ENCODE results near the gene TTC7B. TPM values are rescaled to one million over a fixed set of nuclear protein-coding genes. Genes with fewer than 3 reads are reported as not detected.

Gene TTC7B
- total RNA-seq, 1 experiment from 2014 or later, result 24.2 TPM

DNA sequence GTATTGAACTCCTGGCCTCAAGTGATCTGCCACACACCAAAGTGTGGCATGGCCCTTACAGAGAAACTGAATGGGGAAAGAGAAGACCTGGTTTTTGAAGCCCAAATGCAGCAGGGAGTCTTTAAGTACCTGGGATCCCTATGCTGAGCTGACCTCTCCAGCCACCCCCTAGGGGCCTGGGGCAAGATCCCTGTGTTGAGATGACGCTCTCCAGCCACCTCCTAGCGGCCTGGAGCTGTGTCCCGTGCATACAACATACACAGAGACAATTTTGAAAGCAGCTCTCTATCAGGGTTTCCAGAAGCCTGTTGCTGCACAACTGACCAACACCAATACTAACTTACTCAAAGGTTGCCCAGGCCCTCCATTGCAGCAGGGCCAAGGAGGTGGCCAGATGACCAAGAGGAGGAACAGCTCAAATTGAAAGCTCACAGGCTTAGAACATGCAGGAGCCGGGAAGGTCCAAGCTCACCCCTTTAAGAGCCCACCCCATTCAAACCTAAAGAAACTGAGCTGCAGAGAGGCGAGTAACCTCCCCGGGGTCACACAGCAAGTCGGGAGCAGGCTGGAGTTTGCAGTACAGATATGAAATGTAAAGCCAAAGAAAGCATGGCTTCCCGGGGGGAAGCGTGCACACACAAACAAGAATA, 31.5 kb downstream of the TTC7B start:
- Histone ChIP-seq H3K4me3 (no peak overlapping the region), H3K4me1 (replicated peaks) (no peaks in the 10 kb centered on the region), H3K27ac (no peak overlapping the region), H3K27me3 (replicated peaks) (no peaks in the 10 kb centered on the region), H3K36me3 (0 out of 2 replicates have a peak, but pooled peaks cover 2% of the 10 kb centered on the region), H3K9me3 (replicated peaks) (no peaks in the 10 kb centered on the region)
- no peak for DNase-seq (ENCODE audit: low read depth in 1 of 2, low spot score in 2 of 2)

DNA sequence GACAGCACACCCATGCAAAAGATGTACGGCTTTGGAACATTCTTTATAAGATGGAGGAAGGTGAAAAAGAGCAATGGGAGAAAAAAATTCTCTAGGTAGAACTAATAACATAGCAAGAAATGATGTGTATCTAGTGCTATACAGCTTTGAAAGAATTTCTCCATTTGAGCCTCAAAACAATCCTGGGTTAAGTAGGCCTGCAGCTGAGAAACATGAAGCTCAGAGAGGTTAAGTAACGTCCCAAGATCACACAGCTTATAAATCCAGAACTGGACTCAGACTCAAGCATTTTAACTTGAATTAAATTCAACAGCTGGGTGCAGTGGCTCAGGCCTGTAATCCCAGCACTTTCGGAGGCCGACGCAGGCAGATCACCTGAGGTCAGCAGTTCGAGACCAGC, 32.9 kb downstream of the TTC7B start:
- DNase-seq (ENCODE audit: low read depth in 1 of 2, low spot score in 2 of 2), result no peak
- Histone ChIP-seq H3K9me3 (replicated peaks) (no peaks in the 10 kb centered on the region), H3K27ac (no peak overlapping the region), H3K36me3 (0 out of 2 replicates have a peak, but pooled peaks cover 2% of the 10 kb centered on the region), H3K4me1 (replicated peaks) (no peaks in the 10 kb centered on the region), H3K4me3 (no peak overlapping the region), H3K27me3 (replicated peaks) (no peaks in the 10 kb centered on the region)

DNA sequence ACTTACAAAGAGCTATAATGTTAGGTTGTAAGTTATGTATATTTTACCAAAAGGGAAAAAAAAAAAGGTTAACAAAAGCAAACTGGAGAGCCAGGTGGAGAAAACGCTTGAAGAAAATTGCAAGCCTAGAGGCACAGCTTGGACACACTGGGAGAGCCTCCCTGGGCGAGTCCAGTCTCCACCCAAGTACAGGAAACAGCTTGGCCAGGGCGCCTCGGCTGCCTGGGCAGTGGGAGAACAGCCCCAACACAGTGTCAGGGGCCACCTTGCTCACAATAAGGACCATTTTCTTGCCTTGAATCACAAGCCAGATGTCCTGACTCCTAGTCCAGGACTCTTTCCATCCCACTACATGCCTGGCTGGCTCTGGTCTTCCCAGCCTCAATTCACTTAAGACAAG, 33.3 kb downstream of the TTC7B start:
- H3K27ac ChIP-seq, result no peak overlapping the region
- H3K9me3 ChIP-seq (replicated peaks), result no peaks in the 10 kb centered on the region
- no peaks in the 10 kb centered on the region for H3K4me1 ChIP-seq (replicated peaks)
- no peak overlapping the region for H3K4me3 ChIP-seq
- DNase-seq (ENCODE audit: low read depth in 1 of 2, low spot score in 2 of 2), result no peak
- 0 out of 2 replicates have a peak, but pooled peaks cover 2% of the 10 kb centered on the region for H3K36me3 ChIP-seq
- no peaks in the 10 kb centered on the region for H3K27me3 ChIP-seq (replicated peaks)

DNA sequence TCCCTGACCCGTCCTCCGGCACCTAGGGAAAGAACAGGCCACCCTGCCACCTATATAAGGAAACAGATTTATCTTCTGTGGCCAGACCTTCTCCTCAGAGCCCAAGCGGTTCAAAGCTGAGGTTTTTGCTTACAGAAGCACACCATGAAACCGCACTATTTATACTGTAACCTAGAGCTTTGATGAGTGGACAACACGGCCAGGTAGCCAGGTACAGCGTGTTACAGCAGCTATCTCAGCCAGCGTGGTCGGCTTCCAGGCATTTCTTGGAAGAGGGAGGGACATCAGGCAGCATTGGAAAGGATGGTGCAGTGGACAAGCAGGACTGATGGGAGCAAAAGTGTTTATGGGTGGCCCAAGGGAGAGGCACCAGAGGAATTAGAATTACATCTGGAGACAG, 34.4 kb downstream of the TTC7B start:
- no peaks in the 10 kb centered on the region for H3K9me3 ChIP-seq (replicated peaks)
- no peak for DNase-seq (ENCODE audit: low read depth in 1 of 2, low spot score in 2 of 2)
- no peak overlapping the region for H3K27ac ChIP-seq
- H3K36me3 ChIP-seq, result 0 out of 2 replicates have a peak, but pooled peaks cover 2% of the 10 kb centered on the region
- H3K4me3 ChIP-seq, result no peak overlapping the region
- no peaks in the 10 kb centered on the region for H3K27me3 ChIP-seq (replicated peaks)
- H3K4me1 ChIP-seq (replicated peaks), result no peaks in the 10 kb centered on the region

DNA sequence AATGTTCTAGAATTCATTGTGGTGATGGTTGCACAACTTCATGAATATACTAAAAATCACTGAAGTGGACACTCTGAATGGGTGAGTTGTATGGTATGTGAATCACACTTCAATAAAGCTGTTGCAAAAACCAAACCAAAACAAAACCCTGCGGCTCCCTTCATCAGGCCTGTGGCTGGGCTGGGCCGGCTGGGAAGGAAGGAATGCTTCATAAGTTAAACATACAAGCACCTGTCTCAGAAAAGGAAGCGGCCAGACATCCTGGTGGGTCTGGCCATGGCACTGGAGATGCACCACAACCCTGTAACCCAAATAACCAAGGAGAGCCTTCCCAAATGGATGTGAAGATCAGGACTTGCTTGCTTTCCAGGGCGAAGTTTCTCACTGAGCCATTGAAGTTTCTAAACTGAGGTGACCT, 34.9 kb downstream of the TTC7B start:
- Histone ChIP-seq H3K27ac (no peak overlapping the region), H3K4me1 (replicated peaks) (no peaks in the 10 kb centered on the region), H3K36me3 (0 out of 2 replicates have a peak, but pooled peaks cover 2% of the 10 kb centered on the region), H3K27me3 (replicated peaks) (no peaks in the 10 kb centered on the region), H3K4me3 (no peak overlapping the region), H3K9me3 (replicated peaks) (no peaks in the 10 kb centered on the region)
- DNase-seq (ENCODE audit: low read depth in 1 of 2, low spot score in 2 of 2), result no peak

DNA sequence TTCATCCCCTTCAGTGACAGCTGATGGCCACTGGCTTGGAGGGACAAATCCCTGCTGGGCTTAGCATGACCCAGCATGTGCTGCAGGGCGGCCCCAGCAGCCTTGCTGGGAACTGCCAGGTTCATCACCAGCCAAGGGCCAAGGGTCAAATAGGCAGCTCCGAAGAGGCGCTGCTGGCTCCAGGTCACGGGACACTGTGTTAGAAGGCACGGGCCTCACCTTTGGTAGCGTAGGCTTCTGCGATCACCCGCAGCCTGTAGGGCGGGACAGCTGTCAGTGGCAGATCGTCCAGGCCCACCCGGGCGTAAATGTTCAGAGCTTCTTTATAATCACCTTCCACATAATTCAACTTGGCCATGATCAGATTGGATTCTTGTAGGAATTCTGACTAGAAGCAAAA, 35.7 kb downstream of the TTC7B start:
- no peak overlapping the region for H3K27ac ChIP-seq
- no peaks in the 10 kb centered on the region for H3K27me3 ChIP-seq (replicated peaks)

DNA sequence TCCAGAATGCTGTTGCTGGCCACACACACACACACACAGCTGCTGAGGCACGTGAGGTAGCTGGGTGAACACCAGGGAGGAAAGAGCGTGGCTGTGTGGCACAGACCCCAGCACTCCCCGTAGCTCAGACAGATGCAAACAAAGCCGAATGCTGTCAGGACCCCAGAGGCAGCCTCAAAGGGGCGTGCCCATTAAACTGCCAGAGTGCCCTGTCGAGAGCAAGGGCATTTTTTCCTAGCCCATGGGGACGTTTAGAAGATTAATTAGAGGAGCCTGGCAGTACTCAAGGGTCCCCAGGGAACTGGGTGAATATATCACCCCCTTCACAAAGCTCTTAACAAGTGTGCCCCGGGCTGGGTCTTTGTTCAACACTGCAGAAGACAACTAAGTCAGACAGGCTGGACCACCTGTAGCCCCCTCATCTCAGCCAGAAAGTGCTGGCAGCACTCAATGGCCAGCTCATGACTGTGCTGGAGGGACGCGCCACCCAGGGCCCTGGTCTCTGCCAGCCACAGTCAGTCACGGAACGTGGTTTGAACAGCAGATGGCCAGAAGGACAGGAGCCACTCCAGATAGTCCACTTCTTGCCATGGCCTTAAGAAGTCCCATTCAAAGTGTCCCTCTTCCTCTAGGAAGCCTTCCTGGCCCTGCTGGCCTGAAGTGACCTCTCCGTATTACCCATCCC, 37.5 kb downstream of the TTC7B start:
- Histone ChIP-seq H3K9me3 (replicated peaks) (no peaks in the 10 kb centered on the region), H3K4me1 (replicated peaks) (no peaks in the 10 kb centered on the region), H3K27me3 (replicated peaks) (no peaks in the 10 kb centered on the region), H3K36me3 (0 out of 2 replicates have a peak, but pooled peaks cover 2% of the 10 kb centered on the region), H3K4me3 (no peak overlapping the region), H3K27ac (no peak overlapping the region)
- DNase-seq (ENCODE audit: low read depth in 1 of 2, low spot score in 2 of 2), result no peak

More for the DNA sequence above, 35.7 kb downstream of the TTC7B start:
- no peak overlapping the region for H3K4me3 ChIP-seq
- no peak for DNase-seq (ENCODE audit: low read depth in 1 of 2, low spot score in 2 of 2)
- H3K4me1 ChIP-seq (replicated peaks), result no peaks in the 10 kb centered on the region
- H3K9me3 ChIP-seq (replicated peaks), result no peaks in the 10 kb centered on the region
- 0 out of 2 replicates have a peak, but pooled peaks cover 2% of the 10 kb centered on the region for H3K36me3 ChIP-seq

DNA sequence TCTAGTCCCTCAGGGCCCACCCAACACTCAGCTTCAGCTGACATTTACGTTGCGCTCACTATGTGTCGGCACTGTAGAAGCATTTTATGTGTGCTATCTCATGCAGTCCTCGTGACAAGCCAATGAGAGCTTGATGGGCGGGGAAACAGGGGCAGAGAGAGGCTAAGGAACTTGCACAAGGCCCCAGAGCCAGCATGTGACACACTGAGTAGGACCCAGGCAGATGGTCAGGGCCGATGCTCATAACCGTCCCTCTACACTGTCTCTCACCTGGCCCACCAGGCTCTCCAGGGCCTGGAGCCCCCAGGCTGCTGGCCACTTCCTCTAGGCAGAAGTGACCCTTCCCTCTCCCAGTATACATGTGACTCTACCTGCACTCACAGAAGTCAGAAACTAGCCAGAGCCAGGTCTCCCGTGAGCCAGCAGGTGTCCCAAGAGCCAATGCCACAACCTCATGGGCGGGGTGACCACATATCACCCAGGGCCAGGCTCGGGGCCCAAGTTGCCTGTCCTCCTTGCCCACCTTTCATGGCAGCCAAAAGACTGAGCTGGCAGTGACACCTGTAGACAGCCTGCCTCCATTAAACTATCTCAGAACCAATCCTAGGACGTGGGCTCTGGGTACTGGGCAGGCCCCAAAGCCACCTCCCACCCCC, 38.3 kb downstream of the TTC7B start:
- no peak for DNase-seq (ENCODE audit: low read depth in 1 of 2, low spot score in 2 of 2)
- H3K36me3 ChIP-seq, result 0 out of 2 replicates have a peak, but pooled peaks cover 2% of the 10 kb centered on the region
- no peaks in the 10 kb centered on the region for H3K4me1 ChIP-seq (replicated peaks)
- no peaks in the 10 kb centered on the region for H3K27me3 ChIP-seq (replicated peaks)
- H3K27ac ChIP-seq, result no peak overlapping the region
- H3K9me3 ChIP-seq (replicated peaks), result no peaks in the 10 kb centered on the region
- H3K4me3 ChIP-seq, result no peak overlapping the region

DNA sequence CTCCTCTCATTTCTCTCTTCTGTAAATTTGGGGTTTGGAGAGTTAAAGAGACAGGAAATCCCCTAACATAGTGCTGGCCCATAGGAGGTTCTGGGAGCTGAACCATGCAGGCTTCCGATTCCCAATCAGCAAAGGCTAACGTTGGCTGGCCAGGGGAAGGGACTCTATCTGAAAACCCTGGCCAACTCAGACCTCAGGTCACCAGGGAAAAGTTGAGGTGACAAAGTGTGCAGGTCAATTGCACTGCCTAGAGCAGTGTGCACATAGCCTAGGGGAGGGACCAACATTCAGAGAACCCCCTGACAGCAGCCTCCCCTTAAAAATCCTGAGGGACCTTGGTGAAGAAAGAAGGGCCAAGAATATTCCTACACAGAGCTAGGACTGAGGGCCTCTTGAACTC, 38.9 kb downstream of the TTC7B start:
- no peaks in the 10 kb centered on the region for H3K4me1 ChIP-seq (replicated peaks)
- no peak overlapping the region for H3K4me3 ChIP-seq
- no peaks in the 10 kb centered on the region for H3K9me3 ChIP-seq (replicated peaks)
- H3K36me3 ChIP-seq, result 0 out of 2 replicates have a peak, but pooled peaks cover 2% of the 10 kb centered on the region
- H3K27me3 ChIP-seq (replicated peaks), result no peaks in the 10 kb centered on the region
- no peak for DNase-seq (ENCODE audit: low read depth in 1 of 2, low spot score in 2 of 2)
- H3K27ac ChIP-seq, result no peak overlapping the region

DNA sequence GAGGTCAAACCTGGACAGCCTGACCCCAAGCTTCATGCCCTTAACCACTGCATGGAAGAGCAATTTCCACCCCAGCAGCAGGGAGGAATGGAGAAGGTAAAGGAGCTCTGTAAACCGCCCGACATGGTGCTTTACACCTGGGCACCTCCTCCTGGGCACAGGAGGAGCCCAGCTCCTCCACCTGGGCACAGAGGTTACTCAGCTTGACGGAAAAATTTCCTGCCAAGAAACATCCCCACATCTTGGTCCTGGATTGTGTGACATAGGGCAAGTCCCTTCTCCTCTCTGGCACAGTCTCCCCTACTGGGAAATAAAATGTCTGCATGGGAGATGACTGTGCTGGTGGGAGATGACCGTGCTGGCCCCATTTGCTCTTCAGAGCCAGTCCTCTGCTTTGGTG, 40.8 kb downstream of the TTC7B start:
- Histone ChIP-seq H3K27me3 (replicated peaks) (no peaks in the 10 kb centered on the region), H3K9me3 (replicated peaks) (no peaks in the 10 kb centered on the region), H3K27ac (no peak overlapping the region), H3K4me1 (replicated peaks) (no peaks in the 10 kb centered on the region), H3K4me3 (no peak overlapping the region), H3K36me3 (0 out of 2 replicates have a peak, but pooled peaks cover 1% of the 10 kb centered on the region)
- DNase-seq (ENCODE audit: low read depth in 1 of 2, low spot score in 2 of 2), result no peak

DNA sequence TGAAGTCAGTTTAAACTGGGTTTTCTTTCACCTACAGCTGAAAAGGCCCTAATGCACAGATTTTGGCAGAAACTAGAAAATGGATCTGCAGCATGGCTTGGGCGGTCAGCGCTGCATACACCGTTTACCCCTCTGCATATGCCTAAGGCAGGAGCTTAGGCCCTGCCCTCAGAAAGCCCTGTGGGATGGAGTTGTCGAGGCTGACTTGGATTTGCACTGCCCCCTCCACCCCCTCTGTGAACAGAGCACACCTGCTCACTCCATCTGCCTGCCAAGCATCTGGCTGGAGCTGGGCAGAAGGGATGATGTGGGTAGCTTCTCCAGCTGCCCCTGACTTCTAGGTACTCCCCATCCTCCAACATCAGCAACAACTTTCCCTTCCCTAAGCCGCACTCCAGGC, 41.9 kb downstream of the TTC7B start:
- no peaks in the 10 kb centered on the region for H3K4me1 ChIP-seq (replicated peaks)
- no peaks in the 10 kb centered on the region for H3K9me3 ChIP-seq (replicated peaks)
- DNase-seq (ENCODE audit: low read depth in 1 of 2, low spot score in 2 of 2), result no peak
- H3K36me3 ChIP-seq, result no peaks in the 10 kb centered on the region
- no peak overlapping the region for H3K27ac ChIP-seq
- H3K4me3 ChIP-seq, result no peak overlapping the region
- H3K27me3 ChIP-seq (replicated peaks), result no peaks in the 10 kb centered on the region

DNA sequence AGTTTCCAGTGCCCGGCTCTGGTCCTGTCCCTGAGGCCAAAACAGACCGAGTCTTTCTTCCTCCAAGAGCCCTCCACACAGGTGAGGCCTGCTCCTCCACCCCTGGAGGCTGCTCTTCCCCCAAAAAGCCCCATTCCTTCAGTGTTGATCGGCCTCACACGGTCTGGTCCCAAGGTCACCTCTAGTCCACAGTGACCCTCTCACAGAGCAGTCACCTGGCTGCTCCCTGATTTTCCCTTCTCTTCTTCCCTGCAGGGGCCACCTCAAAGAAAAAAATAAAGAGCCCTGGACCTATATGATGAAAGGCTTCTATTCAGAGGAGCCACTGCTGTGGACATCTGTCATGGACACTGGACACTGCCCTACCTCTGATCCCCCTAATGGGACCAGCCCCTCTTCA, 42.5 kb downstream of the TTC7B start:
- Histone ChIP-seq H3K36me3 (no peaks in the 10 kb centered on the region), H3K27ac (no peak overlapping the region), H3K27me3 (replicated peaks) (no peaks in the 10 kb centered on the region), H3K9me3 (replicated peaks) (no peaks in the 10 kb centered on the region), H3K4me3 (no peak overlapping the region), H3K4me1 (replicated peaks) (no peaks in the 10 kb centered on the region)
- DNase-seq (ENCODE audit: low read depth in 1 of 2, low spot score in 2 of 2), result no peak

DNA sequence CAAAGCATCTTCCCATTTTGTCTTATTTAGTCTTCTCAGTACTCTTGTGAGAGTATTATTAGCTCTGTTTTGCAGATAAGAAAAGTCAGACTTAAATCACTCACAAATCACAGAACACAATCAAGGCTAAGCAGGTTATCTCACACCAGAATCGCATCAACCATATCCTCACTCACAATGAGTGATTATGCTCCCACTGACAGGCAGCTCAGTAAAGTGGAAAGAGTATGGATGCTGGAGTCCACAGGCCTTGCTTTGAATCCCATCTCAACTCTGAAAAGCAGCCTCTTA, 43.1 kb downstream of the TTC7B start:
- Histone ChIP-seq H3K27ac (no peak overlapping the region), H3K36me3 (no peaks in the 10 kb centered on the region), H3K4me3 (no peak overlapping the region), H3K9me3 (replicated peaks) (no peaks in the 10 kb centered on the region), H3K4me1 (replicated peaks) (no peaks in the 10 kb centered on the region), H3K27me3 (replicated peaks) (no peaks in the 10 kb centered on the region)
- DNase-seq (ENCODE audit: low read depth in 1 of 2, low spot score in 2 of 2), result no peak

DNA sequence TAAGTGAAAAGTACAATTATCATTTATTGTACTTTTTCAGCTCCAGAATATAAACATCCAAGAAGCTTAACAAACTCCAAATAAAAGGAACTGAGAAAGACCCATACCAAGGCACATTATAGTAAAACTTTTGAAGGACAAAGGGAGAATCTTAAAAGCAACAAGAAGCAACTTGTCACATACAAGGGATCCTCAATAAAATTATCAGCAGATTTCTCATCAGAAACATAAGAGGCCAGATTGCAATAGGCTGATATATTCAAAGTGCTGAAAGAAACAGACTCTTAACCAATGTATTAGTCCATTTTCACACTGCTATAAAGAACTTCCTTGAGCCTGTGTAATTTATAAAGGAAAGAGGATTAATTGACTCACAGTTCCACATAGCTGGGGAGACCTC, 48.3 kb downstream of the TTC7B start:
- Histone ChIP-seq H3K27ac (no peak overlapping the region), H3K4me3 (no peak overlapping the region), H3K27me3 (replicated peaks) (no peaks in the 10 kb centered on the region), H3K36me3 (no peaks in the 10 kb centered on the region), H3K4me1 (replicated peaks) (no peaks in the 10 kb centered on the region), H3K9me3 (replicated peaks) (peaks cover 5% of the 10 kb centered on the region; the same call in 1 of the 2 replicates)
- no peak for DNase-seq (ENCODE audit: low read depth in 1 of 2, low spot score in 2 of 2)
